Adrenal gland (tissue), 12 donors: ENCODE data around the gene NAIF1. TPM values are rescaled to one million over a fixed set of nuclear protein-coding genes. Genes with fewer than 3 reads are reported as not detected.
"Not testable (repeated sequence)": the region's sequence is repeated elsewhere in the genome, so short reads cannot be mapped to it uniquely, and the experiment has no call there.

Source experiments
- DNase-seq, 7 donors: peaks; one replicate each; pipeline ENCODE4 v3.0.0-alpha.2; 2019 to 2020
- H3K27ac ChIP-seq, 5 donors: fragments of 200-600 bp; sonication (generic) in 4 of 5; 1 replicate in 3 of 5; 2 replicates in 2 of 5; pipeline versions ENCODE4 v1.5.1 to v1.8.0; 2016 to 2020; ENCODE audit warnings: mild to moderate bottlenecking in 1 of 5
- H3K27me3 ChIP-seq: fragments of 200-600 bp; 2 replicates; pipeline ENCODE4 v1.8.0; 2021
- H3K36me3 ChIP-seq, 2 donors: fragments of 200-600 bp; replicated peaks in 1 of 2; 1 replicate in 1 of 2; 2 replicates in 1 of 2; pipeline versions ENCODE4 v1.5.1 to v1.8.0; 2018 to 2022
- H3K4me1 ChIP-seq, 2 donors: fragments of 200-600 bp; replicated peaks in 1 of 2; 1 replicate in 1 of 2; 2 replicates in 1 of 2; pipeline versions ENCODE4 v1.5.1 to v1.8.0; 2018 to 2021
- H3K4me3 ChIP-seq, 4 donors: fragments of 200-600 bp; sonication (generic) in 3 of 4; one replicate each; pipeline ENCODE4 v1.5.1; 2016 to 2018
- H3K9me3 ChIP-seq, 3 donors: fragments of 200-600 bp; sonication (generic) in 1 of 3; replicated peaks in 1 of 3; 1 replicate in 2 of 3; 2 replicates in 1 of 3; pipeline versions ENCODE4 v1.5.1 to v1.8.0; 2016 to 2021
- POLR2A ChIP-seq, 2 donors: fragments of 450-650 bp; IDR thresholded peaks; one replicate each; pipeline ENCODE4 v1.6.1; 2017; ENCODE audit warnings: antibody characterized with exemption in 2 of 2, mild to moderate bottlenecking in 2 of 2, moderate library complexity in 1 of 2
- WGBS, 4 donors: extraction: QIAGEN DNeasy Blood & Tissue Kit in 2 of 4; methylation state at CpG; one replicate each; pipeline versions ENCODE4 v1.1.5 to v1.1.7; 2013 to 2017; 5-methylcytosine and 5-hydroxymethylcytosine counted together
- intact Hi-C, 2 donors: fragments of 100-400 bp; cut with DNase I; formaldehyde crosslinking; loops; one replicate each; pipeline versions ENCODE4 v1.14.1 to v1.15.0; 2022 to 2023
- polyA plus RNA-seq, 3 donors: library from polyadenylated mRNA; stranded (reverse); fragments of 200-250 nt in 2 of 3; fragments of 350-450 nt in 1 of 3; fragmentation: Illumina TruSeq in 1 of 3; extraction: RNeasy Lipid Tissue Mini Kit (QIAGEN cat#74804) in 1 of 3; gene quantifications; one replicate each; pipeline ENCODE4 v1.2.3, GENCODE V29; 2013 to 2014
- total RNA-seq, 9 donors: library from RNA; depleted of rRNA in 4 of 9; stranded (reverse); fragments of >200 nt in 4 of 9; fragments of 120-200 nt in 1 of 9; fragmentation: NEBNext Ultra II Directional in 1 of 9; extraction: Animal tissue kit (Norgen Biotek cat#: 25700) in 1 of 9; gene quantifications; one replicate each; pipeline versions ENCODE4 v1.1.0 to v1.2.4, GENCODE V29; 2013 to 2023
- TF ChIP-seq, protein P1 (sequence below), 6 experiments: fragments of 450-650 bp in 4 of 6; fragments of 200-600 bp in 2 of 6; sonication (generic) in 1 of 6; IDR thresholded peaks; 1 replicate in 5 of 6; 2 replicates in 1 of 6; pipeline versions ENCODE4 v1.5.1 to v1.8.0; 2016 to 2021; ENCODE audit warnings: antibody characterized with exemption in 6 of 6, mild to moderate bottlenecking in 2 of 6, moderate library complexity in 1 of 6
- donor health status: healthy with polysubstance abuse.
- donor health status: Bipolar disorder and iron deficiency.
- donor health status: DM: yes; HTN: yes; CAD: no.
- donor health status: DM: no; HTN: no; CAD: no.
- donor health status: DM: no; HTN: no; CAD: no.
- donor health status: DM: yes; HTN: yes; CAD: no.

NAIF1 gene
- total and polyA plus RNA-seq, 12 donors, result 6.6 to 20.7 (median 12.2) TPM

DNA sequence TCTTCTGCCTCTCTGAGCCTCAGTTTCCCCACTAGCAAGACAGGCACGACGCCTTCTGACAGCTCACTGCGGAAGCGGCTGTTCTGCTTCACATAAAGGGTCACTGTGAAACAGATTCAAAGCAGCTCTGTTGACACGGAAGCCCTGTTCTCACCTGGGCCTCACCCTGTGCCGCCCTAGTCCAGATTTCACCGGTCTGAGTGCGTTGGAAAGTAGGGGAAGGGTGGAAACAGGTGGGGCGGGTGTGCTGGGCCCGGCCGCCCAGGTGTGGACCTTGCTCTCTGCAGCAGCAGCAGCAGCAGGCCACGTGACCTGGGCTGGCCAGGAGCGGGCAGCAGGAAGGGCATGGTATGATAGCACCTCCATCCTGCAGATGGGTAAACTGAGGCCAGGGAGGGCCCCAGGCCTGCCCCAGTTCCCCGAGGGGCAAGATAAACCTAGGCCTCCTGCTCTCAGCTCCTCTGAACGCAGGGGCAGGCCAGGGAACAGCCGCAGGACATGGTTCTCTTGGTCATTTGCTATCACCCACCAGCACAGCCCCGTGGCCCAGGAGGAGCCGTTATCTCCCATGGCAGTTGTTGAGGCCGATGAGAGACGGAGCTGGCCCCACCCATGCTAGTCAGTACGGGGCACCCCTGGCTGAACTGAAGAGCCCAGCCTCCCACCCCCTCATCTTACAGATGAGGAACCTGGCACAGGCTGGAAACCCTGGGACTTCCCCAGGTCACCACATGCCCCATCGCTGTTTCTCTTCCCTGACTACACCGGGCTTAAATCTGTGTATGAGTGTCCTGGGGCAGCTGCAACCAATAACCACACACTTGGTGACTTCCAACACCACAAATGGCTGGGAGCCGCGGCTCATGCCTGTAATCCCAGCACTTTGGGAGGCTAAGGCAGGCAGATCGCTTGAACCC, 48.3 kb upstream of the NAIF1 start:
- TF ChIP-seq, protein P1, sequence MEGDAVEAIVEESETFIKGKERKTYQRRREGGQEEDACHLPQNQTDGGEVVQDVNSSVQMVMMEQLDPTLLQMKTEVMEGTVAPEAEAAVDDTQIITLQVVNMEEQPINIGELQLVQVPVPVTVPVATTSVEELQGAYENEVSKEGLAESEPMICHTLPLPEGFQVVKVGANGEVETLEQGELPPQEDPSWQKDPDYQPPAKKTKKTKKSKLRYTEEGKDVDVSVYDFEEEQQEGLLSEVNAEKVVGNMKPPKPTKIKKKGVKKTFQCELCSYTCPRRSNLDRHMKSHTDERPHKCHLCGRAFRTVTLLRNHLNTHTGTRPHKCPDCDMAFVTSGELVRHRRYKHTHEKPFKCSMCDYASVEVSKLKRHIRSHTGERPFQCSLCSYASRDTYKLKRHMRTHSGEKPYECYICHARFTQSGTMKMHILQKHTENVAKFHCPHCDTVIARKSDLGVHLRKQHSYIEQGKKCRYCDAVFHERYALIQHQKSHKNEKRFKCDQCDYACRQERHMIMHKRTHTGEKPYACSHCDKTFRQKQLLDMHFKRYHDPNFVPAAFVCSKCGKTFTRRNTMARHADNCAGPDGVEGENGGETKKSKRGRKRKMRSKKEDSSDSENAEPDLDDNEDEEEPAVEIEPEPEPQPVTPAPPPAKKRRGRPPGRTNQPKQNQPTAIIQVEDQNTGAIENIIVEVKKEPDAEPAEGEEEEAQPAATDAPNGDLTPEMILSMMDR (IDR thresholded peaks at IDR 0.05), result no peak
- no peak for TF ChIP-seq POLR2A (IDR thresholded peaks at IDR 0.05)

DNA sequence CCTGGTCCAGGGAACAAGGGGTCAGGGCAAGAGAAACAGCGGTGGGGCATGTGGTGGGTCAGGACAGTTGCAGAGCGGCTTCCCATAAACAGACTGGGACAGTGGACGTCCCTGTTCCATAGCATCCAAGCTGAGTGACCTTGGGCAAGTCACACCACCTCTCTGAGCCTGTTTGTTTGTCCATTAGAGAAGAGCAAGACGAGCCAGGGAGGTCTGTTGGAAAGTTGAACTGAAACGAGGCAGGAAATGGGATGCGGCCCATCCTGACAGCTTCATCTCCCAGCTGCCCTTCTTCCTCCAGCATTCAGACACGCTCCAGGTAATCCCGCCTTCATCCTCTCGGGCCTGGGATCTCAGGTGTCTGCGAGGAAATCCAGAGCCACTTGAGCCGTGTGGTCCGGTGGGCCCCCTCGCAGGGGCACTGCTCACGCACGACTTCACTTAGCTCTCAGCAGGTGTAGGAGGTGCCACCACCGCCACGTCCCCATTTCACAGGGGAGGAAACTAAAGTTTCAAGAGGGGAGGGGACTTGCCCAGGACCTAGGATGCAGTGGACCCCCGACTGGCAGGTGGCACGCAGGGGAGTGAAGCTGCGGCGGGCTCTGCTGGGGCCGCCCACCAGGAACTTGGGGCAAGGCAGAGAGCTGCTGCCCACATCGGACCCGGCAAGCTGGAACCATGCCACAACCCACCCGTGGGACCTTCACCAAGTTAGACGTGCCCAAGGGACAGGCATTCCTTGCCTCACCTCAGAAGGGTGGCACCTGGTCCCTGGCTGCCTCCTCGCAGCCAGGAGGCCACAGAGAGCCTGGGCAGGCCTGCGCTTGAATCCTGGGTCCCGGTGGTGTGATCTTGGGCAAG, 47.4 kb upstream of the NAIF1 start:
- intact Hi-C loops, result loop anchor here in 1 of 2 donors (5.0 kb wide), 1 partner anchor 72 kb away; no protein-coding TSS in a partner anchor
- H3K4me3 ChIP-seq, result no peak overlapping the region
- DNase-seq, result peak in 4 of 7 donors; percentile 13 to 50 (median 20)
- H3K27me3 ChIP-seq, result no peaks in the 10 kb centered on the region
- no peak overlapping the region for H3K27ac ChIP-seq
- no peaks in the 10 kb centered on the region for H3K36me3 ChIP-seq
- no peaks in the 10 kb centered on the region for H3K4me1 ChIP-seq
- no peaks in the 10 kb centered on the region for H3K9me3 ChIP-seq
- WGBS, 4 donors, result 87 to 92% (median 89%) methylated on average over 15 to 29 of the region's 29 CpGs
- TF ChIP-seq POLR2A (IDR thresholded peaks at IDR 0.05), result no peak
- TF ChIP-seq, protein P1 (IDR thresholded peaks at IDR 0.05), result no peak

More for the DNA sequence above, 48.3 kb upstream of the NAIF1 start:
- Histone ChIP-seq H3K36me3 (peaks cover 0 to 2% of the 10 kb centered on the region in 2 donors), H3K27ac (no peak overlapping the region), H3K27me3 (no peaks in the 10 kb centered on the region), H3K4me3 (no peak overlapping the region), H3K4me1 (no peaks in the 10 kb centered on the region), H3K9me3 (no peaks in the 10 kb centered on the region)
- 85 to 93% (median 92%) methylated on average over 12 to 26 of the region's 26 CpGs for WGBS, 4 donors
- DNase-seq, result peak in 4 of 7 donors; percentile 12 to 48 (median 22)
- intact Hi-C loops, result loop anchor here in 1 of 2 donors (2.0 kb wide), 1 partner anchor 171 kb away; no protein-coding TSS in a partner anchor

DNA sequence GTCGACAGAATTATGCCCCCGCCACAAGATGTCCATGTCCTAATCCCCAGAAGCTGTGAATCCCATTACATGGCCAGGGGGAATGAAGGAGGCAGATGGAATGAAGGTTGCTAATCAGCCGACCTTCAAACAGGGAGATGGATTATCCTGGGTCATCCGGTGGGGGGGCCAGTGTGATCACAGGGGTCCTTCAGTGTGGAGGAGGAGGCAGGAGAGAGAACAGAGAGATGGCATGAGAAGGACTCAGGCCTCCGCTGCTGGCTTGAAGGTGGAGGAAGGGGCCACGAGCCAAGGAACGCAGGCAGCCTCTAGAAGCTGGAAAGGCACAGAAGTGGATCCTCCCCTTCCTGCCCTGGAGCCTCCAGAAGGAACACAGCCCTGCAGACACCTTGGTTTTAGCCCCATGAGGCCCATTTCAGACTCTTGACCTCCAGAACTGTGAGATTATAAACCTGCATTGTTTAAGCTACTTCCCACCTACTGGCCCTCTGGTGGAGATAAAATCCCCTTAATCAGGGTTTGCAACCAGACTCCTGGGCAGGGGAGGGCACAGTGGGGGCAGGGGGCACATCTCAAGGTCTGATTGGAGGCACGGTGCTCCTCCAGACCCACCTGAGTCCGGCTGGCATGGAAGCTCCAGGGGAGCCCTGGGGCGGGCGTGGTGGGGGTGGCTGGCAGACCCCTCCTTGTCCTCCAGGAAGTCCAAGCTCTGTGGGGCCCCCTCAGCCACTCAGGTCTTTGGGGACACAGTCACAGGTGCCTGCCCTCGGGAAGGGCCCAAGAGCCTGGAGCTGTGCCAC, 46.6 kb upstream of the NAIF1 start:
- intact Hi-C loops, result loop anchor here in 1 of 2 donors (5.0 kb wide), 1 partner anchor 71 kb away; no protein-coding TSS in a partner anchor
- DNase-seq, result peak in 1 of 7 donors; percentile 8
- H3K4me3 ChIP-seq, result no peak overlapping the region
- no peak overlapping the region for H3K27ac ChIP-seq
- no peaks in the 10 kb centered on the region for H3K9me3 ChIP-seq
- H3K4me1 ChIP-seq, result no peaks in the 10 kb centered on the region
- WGBS, 4 donors, result 89 to 95% (median 92%) methylated on average over 7 to 12 of the region's 12 CpGs
- H3K27me3 ChIP-seq, result no peaks in the 10 kb centered on the region
- peaks cover 0 to 3% of the 10 kb centered on the region in 2 donors for H3K36me3 ChIP-seq
- TF ChIP-seq, protein P1 (IDR thresholded peaks at IDR 0.05), result no peak
- no peak for TF ChIP-seq POLR2A (IDR thresholded peaks at IDR 0.05)

DNA sequence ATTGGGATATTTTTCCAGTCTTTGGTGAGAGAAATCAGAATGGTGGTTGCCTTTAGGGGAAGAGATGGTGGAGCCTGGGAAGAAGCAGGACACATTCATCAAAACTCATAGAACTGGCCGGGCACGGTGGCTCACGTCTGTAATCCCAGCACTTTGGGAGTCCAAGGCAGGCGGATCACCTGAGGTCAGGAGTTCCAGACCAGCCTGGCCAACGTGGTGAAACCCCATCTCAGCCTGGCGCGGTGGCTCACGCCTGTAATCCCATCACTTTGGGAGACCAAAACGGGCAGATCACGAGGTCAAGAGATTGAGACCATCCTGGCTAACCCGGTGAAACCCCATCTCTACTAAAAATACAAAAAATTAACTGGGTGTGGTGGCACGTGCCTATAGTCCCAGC, 44.6 kb upstream of the NAIF1 start:
- WGBS, 4 donors, result 85 to 90% (median 86%) methylated on average over 12 of the region's 12 CpGs
- not testable (repeated sequence) for H3K4me1 ChIP-seq, H3K27ac ChIP-seq, H3K4me3 ChIP-seq, H3K9me3 ChIP-seq, H3K27me3 ChIP-seq
- intact Hi-C loops, result loop anchor here in 1 of 2 donors (5.0 kb wide), 1 partner anchor 69 kb away; no protein-coding TSS in a partner anchor
- peaks cover 0 to 23% of the 10 kb centered on the region in 2 donors for H3K36me3 ChIP-seq
- DNase-seq, result peak in 2 of 7 donors; percentile 11 to 14
